Kidney (tissue), 14 donors: Measurements from ENCODE around the gene TCEAL5. TPM values are rescaled to one million over a fixed set of nuclear protein-coding genes. Genes with fewer than 3 reads are reported as not detected.

ENCODE experiments used
- DNase-seq, 5 donors: peaks; one replicate each; pipeline ENCODE4 v3.0.0-alpha.2; 2013 to 2020
- FAIRE-seq: peaks from 2 replicates; lab custom pipeline; 2012; peaks lifted over from hg19 to GRCh38; lab: Jason Lieb, UNC
- H3K27ac ChIP-seq, 2 donors: one replicate each; pipeline ENCODE4 v1.7.0; 2013; ENCODE audit warnings: low read depth in 2 of 2, low read length in 2 of 2, inconsistent platforms in 1 of 2
- H3K27me3 ChIP-seq: one replicate; pipeline ENCODE4 v1.7.1; 2013; ENCODE audit warnings: low read length, inconsistent platforms; ENCODE audit not compliant: control insufficient read depth, insufficient read depth
- H3K36me3 ChIP-seq, 3 donors: one replicate each; pipeline versions ENCODE4 v1.7.0 to v1.7.1; 2013; ENCODE audit warnings: low read length in 3 of 3, control low read depth in 1 of 3, inconsistent platforms in 1 of 3; ENCODE audit not compliant: insufficient read depth in 3 of 3, control insufficient read depth in 2 of 3
- H3K4me1 ChIP-seq, 3 donors: one replicate each; pipeline versions ENCODE4 v1.7.0 to v1.7.1; 2013; ENCODE audit warnings: low read length in 3 of 3, inconsistent platforms in 1 of 3, low read depth in 1 of 3; ENCODE audit not compliant: control insufficient read depth in 2 of 3, insufficient read depth in 2 of 3
- H3K4me3 ChIP-seq, 3 donors: one replicate each; pipeline versions ENCODE4 v1.7.0 to v1.8.1; 2013; ENCODE audit warnings: low read length in 3 of 3, control low read depth in 1 of 3, inconsistent platforms in 1 of 3
- H3K9ac ChIP-seq, 3 donors: one replicate each; pipeline versions ENCODE4 v1.7.0 to v1.7.1; 2013; ENCODE audit warnings: low read length in 3 of 3, control low read depth in 1 of 3, inconsistent platforms in 1 of 3
- H3K9me3 ChIP-seq, 3 donors: one replicate each; pipeline versions ENCODE4 v1.7.0 to v1.7.1; 2013; ENCODE audit warnings: low read length in 3 of 3, control low read depth in 1 of 3, inconsistent platforms in 1 of 3; ENCODE audit not compliant: control insufficient read depth in 2 of 3, insufficient read depth in 1 of 3
- intact Hi-C: fragments of 100-400 bp; cut with DNase I; formaldehyde crosslinking; loops from one replicate; pipeline ENCODE4 v1.11.1; 2022
- polyA plus RNA-seq: library from polyadenylated mRNA; stranded (reverse); fragments of 350-450 nt; fragmentation: Illumina TruSeq; extraction: RNeasy Lipid Tissue Mini Kit (QIAGEN cat#74804); gene quantifications from one replicate; pipeline ENCODE4 v1.2.3, GENCODE V29; 2014; ENCODE audit warnings: low read depth, low replicate concordance; ENCODE audit not compliant: insufficient read depth
- total RNA-seq: library from RNA; stranded (reverse); fragmentation: NEBNext Ultra II Directional; extraction: Animal tissue kit (Norgen Biotek cat#: 25700); gene quantifications from one replicate; pipeline ENCODE4 v1.2.1, GENCODE V29; 2021
- TF ChIP-seq, protein P1 (sequence below): IDR thresholded peaks from 3 replicates; pipeline ENCODE4 v1.5.1; 2012; ENCODE audit warnings: mild to moderate bottlenecking, moderate library complexity, borderline replicate concordance; ENCODE audit not compliant: insufficient read depth; ENCODE audit errors: extremely low read depth
- donor health status: control.
- donor health status: control.
- donor health status: control.
- donor health status: control.
- donor health status: control.
- donor health status: DM: yes; HTN: yes; CAD: no.
- donor health status: Normal renal cell carcinoma (clear cell type).

TCEAL5 gene
- total and polyA plus RNA-seq, 2 donors from 2014 or later = 0.28 to 2.6 TPM

DNA sequence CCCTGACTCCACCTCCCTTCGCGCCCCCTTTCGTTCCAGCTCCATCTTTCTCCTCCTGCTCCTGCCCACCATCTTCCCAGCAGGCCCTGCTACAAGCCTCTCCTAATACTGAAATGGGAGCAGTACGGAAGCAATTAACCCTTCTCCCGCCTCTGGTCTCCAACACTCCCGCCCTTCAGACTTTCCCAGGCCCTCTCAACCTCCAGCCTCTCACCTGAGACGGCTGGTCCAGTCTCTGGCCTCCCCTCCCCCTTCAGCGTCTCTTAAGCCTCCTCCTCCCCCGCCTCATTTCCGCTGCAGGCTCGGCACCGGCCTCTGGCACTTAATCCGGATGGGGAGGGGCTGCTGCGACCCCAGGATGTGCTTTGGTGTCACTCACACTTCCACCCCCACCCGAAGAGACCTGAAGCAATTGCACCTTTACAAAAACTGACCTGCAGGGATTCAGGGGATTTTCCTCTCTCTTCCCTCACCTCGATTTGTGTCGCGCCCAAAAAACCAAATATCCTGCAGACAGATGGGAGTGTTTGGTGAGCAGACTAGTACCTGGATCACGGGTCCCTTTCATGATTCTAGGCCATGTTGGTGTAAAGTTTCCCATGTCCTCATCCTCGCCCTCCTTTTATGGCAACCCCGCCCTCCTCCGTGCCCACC, 22.3 kb downstream of the TCEAL5 start:
- peak overlapping the region; percentile 71 to 88 (median 85) for H3K9ac ChIP-seq
- DNase-seq (peak; percentile 84 to 95 (median 91)), FAIRE-seq (no peak)
- H3K27me3 ChIP-seq = peaks cover 2% of the 10 kb centered on the region
- TF ChIP-seq, protein P1, sequence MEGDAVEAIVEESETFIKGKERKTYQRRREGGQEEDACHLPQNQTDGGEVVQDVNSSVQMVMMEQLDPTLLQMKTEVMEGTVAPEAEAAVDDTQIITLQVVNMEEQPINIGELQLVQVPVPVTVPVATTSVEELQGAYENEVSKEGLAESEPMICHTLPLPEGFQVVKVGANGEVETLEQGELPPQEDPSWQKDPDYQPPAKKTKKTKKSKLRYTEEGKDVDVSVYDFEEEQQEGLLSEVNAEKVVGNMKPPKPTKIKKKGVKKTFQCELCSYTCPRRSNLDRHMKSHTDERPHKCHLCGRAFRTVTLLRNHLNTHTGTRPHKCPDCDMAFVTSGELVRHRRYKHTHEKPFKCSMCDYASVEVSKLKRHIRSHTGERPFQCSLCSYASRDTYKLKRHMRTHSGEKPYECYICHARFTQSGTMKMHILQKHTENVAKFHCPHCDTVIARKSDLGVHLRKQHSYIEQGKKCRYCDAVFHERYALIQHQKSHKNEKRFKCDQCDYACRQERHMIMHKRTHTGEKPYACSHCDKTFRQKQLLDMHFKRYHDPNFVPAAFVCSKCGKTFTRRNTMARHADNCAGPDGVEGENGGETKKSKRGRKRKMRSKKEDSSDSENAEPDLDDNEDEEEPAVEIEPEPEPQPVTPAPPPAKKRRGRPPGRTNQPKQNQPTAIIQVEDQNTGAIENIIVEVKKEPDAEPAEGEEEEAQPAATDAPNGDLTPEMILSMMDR = no peak
- H3K4me3 ChIP-seq = peak overlapping the region; percentile 73 to 92 (median 91)
- intact Hi-C loops = no loop called here
- H3K27ac ChIP-seq = peak overlapping the region; percentile 77 to 93
- no peaks in the 10 kb centered on the region for H3K36me3 ChIP-seq
- no peaks in the 10 kb centered on the region for H3K4me1 ChIP-seq
- H3K9me3 ChIP-seq = no peaks in the 10 kb centered on the region

DNA sequence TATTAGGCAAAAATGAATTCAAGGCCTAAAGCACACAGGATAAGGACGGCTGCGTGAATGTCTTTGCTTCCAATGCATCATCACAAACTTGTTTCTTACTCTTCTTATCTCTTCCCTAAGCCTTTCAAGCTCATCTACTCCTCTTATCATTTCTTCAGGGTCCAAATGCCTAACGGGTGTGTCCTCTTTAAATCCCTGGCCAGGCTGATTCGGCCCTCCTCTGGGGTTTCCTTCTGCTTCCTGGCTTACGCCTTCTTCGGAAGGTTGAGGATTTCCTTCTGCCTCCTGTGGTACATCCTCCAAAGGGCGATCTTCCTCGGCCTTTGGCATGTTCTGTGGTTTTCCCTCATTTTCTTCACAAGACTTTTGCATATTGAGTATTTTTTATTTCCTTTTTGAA, 22.9 kb downstream of the TCEAL5 start:
- no peak for FAIRE-seq
- H3K27ac ChIP-seq = peak overlapping the region; percentile 77 to 93
- intact Hi-C loops = no loop called here
- peak overlapping the region; percentile 71 to 88 (median 80) for H3K9ac ChIP-seq
- no peaks in the 10 kb centered on the region for H3K36me3 ChIP-seq
- peak in 2 of 5 donors; percentile 33 to 39 for DNase-seq
- TF ChIP-seq, protein P1 = no peak
- H3K9me3 ChIP-seq = no peaks in the 10 kb centered on the region
- H3K27me3 ChIP-seq = peaks cover 2% of the 10 kb centered on the region
- H3K4me1 ChIP-seq = no peaks in the 10 kb centered on the region
- peak overlapping the region; percentile 73 to 92 (median 91) for H3K4me3 ChIP-seq

DNA sequence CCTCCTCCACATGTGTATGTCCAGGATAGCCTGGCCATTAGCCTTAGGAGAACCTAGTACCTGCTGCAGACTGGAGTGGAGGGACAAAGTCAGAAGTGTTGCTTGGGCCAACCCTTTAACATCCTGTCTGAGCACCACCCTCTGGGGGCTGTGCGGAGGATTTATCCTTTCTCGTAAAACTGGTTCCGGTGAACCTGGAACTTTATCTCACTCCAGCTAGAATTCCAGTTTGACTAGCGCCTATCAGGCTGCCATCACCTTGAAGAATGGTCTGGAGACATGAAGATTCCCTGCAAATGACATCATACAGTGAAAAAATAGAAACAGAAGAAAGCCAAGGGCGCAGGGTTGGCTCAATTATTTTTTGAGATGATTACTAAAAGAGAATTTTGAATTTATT, 25.6 kb downstream of the TCEAL5 start:
- TF ChIP-seq, protein P1 = no peak
- H3K27me3 ChIP-seq = no peaks in the 10 kb centered on the region
- no peak overlapping the region for H3K27ac ChIP-seq
- DNase-seq (peak in 4 of 5 donors; percentile 35 to 66 (median 57)), FAIRE-seq (no peak)
- H3K4me3 ChIP-seq = no peak overlapping the region
- no peaks in the 10 kb centered on the region for H3K9me3 ChIP-seq
- H3K4me1 ChIP-seq = no peaks in the 10 kb centered on the region
- intact Hi-C loops = no loop called here
- no peak overlapping the region for H3K9ac ChIP-seq
- H3K36me3 ChIP-seq = no peaks in the 10 kb centered on the region

DNA sequence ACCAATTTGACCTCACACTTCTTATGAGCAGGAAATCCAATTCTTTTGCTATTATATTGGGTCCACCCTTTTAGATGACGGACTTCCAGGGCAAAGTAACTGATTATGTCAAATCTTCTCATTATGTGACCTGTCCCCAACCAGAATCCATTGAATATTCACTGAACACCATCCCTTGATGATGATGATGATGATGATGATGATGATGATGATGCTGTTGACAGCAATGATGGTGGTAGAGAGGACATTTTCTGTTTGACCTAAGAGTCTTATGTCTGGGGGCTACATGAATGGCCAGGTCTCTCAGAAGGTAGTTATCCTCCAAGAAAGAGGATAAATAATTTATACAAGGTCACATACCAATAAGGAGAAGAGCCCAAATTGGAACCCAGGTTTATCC, 26.7 kb downstream of the TCEAL5 start:
- no peaks in the 10 kb centered on the region for H3K36me3 ChIP-seq
- no peak overlapping the region for H3K9ac ChIP-seq
- no peak overlapping the region for H3K4me3 ChIP-seq
- no peaks in the 10 kb centered on the region for H3K4me1 ChIP-seq
- no peaks in the 10 kb centered on the region for H3K27me3 ChIP-seq
- FAIRE-seq (no peak), DNase-seq (no peak)
- no peak overlapping the region for H3K27ac ChIP-seq
- intact Hi-C loops = no loop called here
- no peaks in the 10 kb centered on the region for H3K9me3 ChIP-seq
- TF ChIP-seq, protein P1 = no peak
